GM12878 (cell line): ENCODE data around the gene PHEX. TPM values are rescaled to one million over a fixed set of nuclear protein-coding genes. Genes with fewer than 3 reads are reported as not detected.

ENCODE experiments used
- ATAC-seq: fragments of 200-7000 bp; cut with Tn5 transposase; 3 replicates; pipeline ENCODE4 v1.9.1; 2020; ENCODE audit warnings: mild to moderate bottlenecking, moderate library complexity
- BruUV-seq: library from RNA; stranded (reverse); fragments of 400-500 nt; replicated peaks from 2 replicates; lab custom pipeline; 2021; lab: Mats Ljungman, UMichigan
- CTCF ChIA-PET: fragments of 300-600 bp; sonication (Branson Sonifier 250); formaldehyde crosslinking; extraction: SDS; loops from one replicate; lab custom pipeline; 2021; ENCODE audit warnings: inconsistent platforms; lab: Yijun Ruan, JAX
- POLR2A ChIA-PET: fragments of 350-600 bp; formaldehyde crosslinking; extraction: SDS; loops from one replicate; lab custom pipeline; 2021; ENCODE audit warnings: inconsistent platforms; lab: Charles Lee
- RAD21 ChIA-PET: fragments of 300-600 bp; sonication (Branson Sonifier 250); formaldehyde crosslinking; loops from one replicate; lab custom pipeline; 2023; ENCODE audit warnings: antibody characterized with exemption; ENCODE audit not compliant: unreplicated experiment; lab: Charles Lee
- SMC1A ChIA-PET: fragments of 300-600 bp; sonication (Branson Sonifier 250); formaldehyde crosslinking; loops from one replicate; lab custom pipeline; 2023; ENCODE audit not compliant: unreplicated experiment, uncharacterized antibody; lab: Charles Lee
- DNase-seq: peaks from one replicate; pipeline ENCODE4 v3.0.0-alpha.2; 2011; ENCODE audit warnings: low read depth, low spot score
- FAIRE-seq: peaks from 3 replicates; lab custom pipeline; 2011; peaks lifted over from hg19 to GRCh38; lab: Jason Lieb, UNC
- H2AFZ ChIP-seq: 2 replicates; pipeline ENCODE4 v1.6.0; 2011; ENCODE audit warnings: low read depth, low read length, control low read depth; ENCODE audit not compliant: control insufficient read depth
- H3K27ac ChIP-seq: 2 replicates; pipeline ENCODE4 v1.5.1; 2011; ENCODE audit warnings: control low read depth; ENCODE audit not compliant: control insufficient read depth, insufficient read depth
- H3K27me3 ChIP-seq, 2 experiments: replicated peaks in 1 of 2; 2 replicates each; pipeline versions ENCODE4 v1.6.0 to v1.6.1; 2011; ENCODE audit warnings: low read length in 1 of 2; ENCODE audit not compliant: control insufficient read depth in 2 of 2, insufficient read depth in 2 of 2
- H3K36me3 ChIP-seq, 2 experiments: 2 replicates each; pipeline ENCODE4 v1.5.1; 2011; ENCODE audit warnings: low read length in 1 of 2; ENCODE audit not compliant: control insufficient read depth in 2 of 2, insufficient read depth in 2 of 2
- H3K4me1 ChIP-seq: 2 replicates; pipeline ENCODE4 v1.6.1; 2011; ENCODE audit warnings: mild to moderate bottlenecking, low read length, moderate library complexity, mixed read lengths; ENCODE audit not compliant: control insufficient read depth, insufficient read depth
- H3K4me2 ChIP-seq: 2 replicates; pipeline ENCODE4 v1.6.0; 2011; ENCODE audit warnings: control low read depth; ENCODE audit not compliant: control insufficient read depth, insufficient read depth
- H3K4me3 ChIP-seq: fragments of 200-600 bp; sonication (generic); 2 replicates; pipeline ENCODE4 v1.5.1; 2016
- H3K79me2 ChIP-seq: 2 replicates; pipeline ENCODE4 v1.6.0; 2011; ENCODE audit warnings: low read length; ENCODE audit not compliant: control insufficient read depth, insufficient read depth
- H3K9ac ChIP-seq: 2 replicates; pipeline ENCODE4 v1.8.0; 2011; ENCODE audit warnings: low read length, control low read depth, mixed read lengths; ENCODE audit not compliant: control insufficient read depth, insufficient read depth
- H3K9me3 ChIP-seq: replicated peaks from 3 replicates; pipeline ENCODE4 v1.5.1; 2011; ENCODE audit warnings: mild to moderate bottlenecking, low read length; ENCODE audit not compliant: control insufficient read depth, insufficient read depth
- H4K20me1 ChIP-seq: 2 replicates; pipeline ENCODE4 v1.6.0; 2011; ENCODE audit not compliant: control insufficient read depth, insufficient read depth
- BRCA1 ChIP-seq: IDR thresholded peaks from 2 replicates; pipeline ENCODE4 v1.6.1; 2011; ENCODE audit warnings: low read depth, low read length, improper control_type of control experiment
- EP300 ChIP-seq, 2 experiments: fragments of 150-350 bp in 1 of 2; IDR thresholded peaks; 2 replicates each; pipeline ENCODE4 v1.6.1; 2011 to 2012; ENCODE audit warnings: low read depth in 2 of 2, low read length in 2 of 2, borderline replicate concordance in 1 of 2, improper control_type of control experiment in 1 of 2, inconsistent platforms in 1 of 2; ENCODE audit not compliant: control insufficient read depth in 1 of 2
- EZH2 ChIP-seq: IDR thresholded peaks from 2 replicates; pipeline ENCODE4 v1.6.1; 2012; ENCODE audit warnings: low read depth, mild to moderate bottlenecking, control low read depth, inconsistent platforms, low read length, borderline replicate concordance; ENCODE audit not compliant: control insufficient read depth
- GABPA ChIP-seq: IDR thresholded peaks from 2 replicates; pipeline ENCODE4 v1.6.1; 2014; ENCODE audit warnings: antibody characterized with exemption, low read depth, mild to moderate bottlenecking, inconsistent platforms
- HDGF ChIP-seq: fragments of 450-650 bp; IDR thresholded peaks from 2 replicates; pipeline ENCODE4 v1.6.1; 2016; ENCODE audit warnings: antibody characterized with exemption
- IKZF2 ChIP-seq, 2 experiments: fragments of 450-650 bp; IDR thresholded peaks; 2 replicates each; pipeline ENCODE4 v1.6.1; 2017; ENCODE audit warnings: mild to moderate bottlenecking in 2 of 2, moderate library complexity in 2 of 2
- JUNB ChIP-seq: IDR thresholded peaks from 2 replicates; pipeline ENCODE4 v1.6.1; 2016; ENCODE audit warnings: antibody characterized with exemption, mild to moderate bottlenecking
- POLR2AphosphoS2 ChIP-seq: IDR thresholded peaks from 2 replicates; pipeline ENCODE4 v1.6.1; 2011; ENCODE audit warnings: low read depth, mild to moderate bottlenecking, low read length, improper control_type of control experiment, moderate library complexity
- RB1 ChIP-seq: fragments of 450-650 bp; formaldehyde crosslinking; IDR thresholded peaks from 2 replicates; pipeline ENCODE4 v1.6.1; 2017; ENCODE audit warnings: mild to moderate bottlenecking, borderline replicate concordance
- SRF ChIP-seq, 2 experiments: IDR thresholded peaks; 2 replicates each; pipeline ENCODE4 v1.6.1; 2011; ENCODE audit warnings: low read depth in 2 of 2, low read length in 2 of 2, mild to moderate bottlenecking in 1 of 2, moderate library complexity in 1 of 2
- STAT1 ChIP-seq: fragments of 450-650 bp; conservative IDR thresholded peaks from 2 replicates; pipeline ENCODE4 v1.6.1; 2014; ENCODE audit warnings: antibody characterized with exemption, mild to moderate bottlenecking
- STAT3 ChIP-seq: IDR thresholded peaks from 2 replicates; pipeline ENCODE4 v1.6.1; 2011; ENCODE audit warnings: low read depth, low read length, improper control_type of control experiment
- TCF12 ChIP-seq: IDR thresholded peaks from 2 replicates; pipeline ENCODE4 v1.6.1; 2011; ENCODE audit warnings: low read depth, mild to moderate bottlenecking, low read length
- ZBED1 ChIP-seq: IDR thresholded peaks from 2 replicates; pipeline ENCODE4 v1.6.1; 2016; ENCODE audit warnings: borderline replicate concordance
- ZNF274 ChIP-seq: IDR thresholded peaks from one replicate; pipeline ENCODE4 v1.8.0; 2011; ENCODE audit not compliant: insufficient read length, insufficient read depth
- ZNF622 ChIP-seq: fragments of 450-650 bp; IDR thresholded peaks from 2 replicates; pipeline ENCODE4 v1.6.1; 2017; ENCODE audit warnings: mild to moderate bottlenecking, inconsistent platforms
- ZZZ3 ChIP-seq: IDR thresholded peaks from 2 replicates; pipeline ENCODE4 v1.6.1; 2011; ENCODE audit warnings: low read depth; ENCODE audit not compliant: control insufficient read depth, insufficient read length
- WGBS: methylation state at CpG from one replicate; pipeline ENCODE4 v1.1.6; 2016; ENCODE audit warnings: low lambda C conversion rate; ENCODE audit not compliant: insufficient replicate concordance, insufficient coverage; ENCODE audit errors: missing lambda C conversion rate; 5-methylcytosine and 5-hydroxymethylcytosine counted together
- in situ Hi-C: fragments of 300-500 bp; cut with MboI; formaldehyde crosslinking; loops from 9 replicates; pipeline ENCODE4 v1.14.3; 2018; ENCODE audit warnings: mixed read lengths
- intact Hi-C: fragments of 100-400 bp; cut with micrococcal nuclease; formaldehyde crosslinking; loops from one replicate; pipeline ENCODE4 v1.14.2; 2022; ENCODE audit not compliant: unreplicated experiment
- polyA plus RNA-seq, 11 experiments: library from polyadenylated mRNA; depleted of rRNA in 4 of 11; unstranded in 6 of 11; stranded (reverse) in 5 of 11; fragments of >200 nt; fragmentation: Nextera tagmentation in 4 of 11; fragmentation: Illumina TruSeq in 1 of 11; extraction: Ambion mirVana in 4 of 11; extraction: Trizol in 1 of 11; gene quantifications; 1 replicate in 1 of 11; 2 replicates in 10 of 11; pipeline versions ENCODE4 v1.2.1 to v1.2.3, GENCODE V29; 2011 to 2016; ENCODE audit warnings: inconsistent platforms in 2 of 11, missing spikeins in 2 of 11, low read depth in 1 of 11
- total RNA-seq, 4 experiments: library from RNA; depleted of rRNA in 3 of 4; stranded (reverse); fragments of >200 nt in 3 of 4; fragmentation: Illumina TruSeq in 1 of 4; extraction: Trizol in 1 of 4; gene quantifications; 2 replicates each; pipeline versions ENCODE4 v1.2.1 to v1.2.3, GENCODE V29; 2013 to 2021

The PHEX gene
- total and polyA plus RNA-seq, 10 of the 15 experiments (the other 5 are each of a cell fraction or from before 2014, with no cell fraction given): 0.12 to 97.2 (median 0.55) TPM

GRCh38 chrX:22021751-22022324, 10.3 kb upstream of the PHEX start:
- H3K4me3 ChIP-seq: no peak overlapping the region
- ChIA-PET SMC1A (no interaction called here), RAD21 (interaction anchor here (0.6 kb wide), 1 partner anchor 49 kb away, joined by 3 read pairs; no protein-coding TSS in a partner anchor), POLR2A (no interaction called here), CTCF (interaction anchor here (0.8 kb wide), 1 partner anchor 10 kb away, joined by 3 read pairs; no protein-coding TSS in a partner anchor)
- 59% methylated on average over 10 of the region's 10 CpGs for WGBS
- TF ChIP-seq EP300 (IDR thresholded peaks at IDR 0.05; ENCODE audit: borderline replicate concordance in 1 of 2, control insufficient read depth in 1 of 2, low read depth in 2 of 2, low read length in 2 of 2) (no peak), BRCA1 (no peak), ZNF622 (no peak), SRF (IDR thresholded peaks at IDR 0.05; ENCODE audit: low read depth in 2 of 2, low read length in 2 of 2) (no peak), TCF12 (no peak), ZBED1 (no peak), POLR2AphosphoS2 (no peak), JUNB (no peak)
- H3K27me3 ChIP-seq: no peaks in the 10 kb centered on the region
- ATAC-seq (no peak), DNase-seq (no peak), FAIRE-seq (no peak)
- H2AFZ ChIP-seq: no peak overlapping the region
- no peak overlapping the region for H3K27ac ChIP-seq
- intact Hi-C loops: no loop called here
- no TSS peak for BruUV-seq
- no peak overlapping the region for H3K4me2 ChIP-seq
- H4K20me1 ChIP-seq: no peaks in the 10 kb centered on the region
- no peaks in the 10 kb centered on the region for H3K4me1 ChIP-seq
- in situ Hi-C loops: no loop called here
- H3K79me2 ChIP-seq: no peaks in the 10 kb centered on the region
- H3K9me3 ChIP-seq: no peaks in the 10 kb centered on the region
- H3K36me3 ChIP-seq: no peaks in the 10 kb centered on the region
- H3K9ac ChIP-seq: no peak overlapping the region

- FAIRE-seq (no peak), DNase-seq (no peak), ATAC-seq (no peak)
- Histone ChIP-seq H3K27me3 (no peaks in the 10 kb centered on the region), H4K20me1 (no peaks in the 10 kb centered on the region), H3K4me1 (no peaks in the 10 kb centered on the region; the same call in 1 of the 2 replicates), H3K9ac (no peak overlapping the region), H3K79me2 (no peaks in the 10 kb centered on the region), H3K9me3 (no peaks in the 10 kb centered on the region), H3K36me3 (no peaks in the 10 kb centered on the region), H3K4me2 (no peak overlapping the region), H3K4me3 (no peak overlapping the region), H3K27ac (no peak overlapping the region), H2AFZ (no peak overlapping the region)
- no TSS peak for BruUV-seq
- in situ Hi-C loops (no loop called here), intact Hi-C loops (no loop called here)
- POLR2A ChIA-PET: no interaction called here
- RAD21 ChIA-PET: no interaction called here
- CTCF ChIA-PET: no interaction called here
- SMC1A ChIA-PET: interaction anchor here (1.2 kb wide), 1 partner anchor 28 kb away, joined by 3 read pairs; no protein-coding TSS in a partner anchor
- 39% methylated on average over 2 of the region's 2 CpGs for WGBS
- TF ChIP-seq STAT1 (no peak), POLR2AphosphoS2 (no peak), HDGF (no peak), IKZF2 (IDR thresholded peaks at IDR 0.05) (no peak), RB1 (no peak), EZH2 (no peak), ZZZ3 (no peak), GABPA (no peak), STAT3 (no peak), ZNF274 (no peak)
These were observed 7.5 kb upstream of the PHEX start for GRCh38 chrX:22024577-22024976.
